ENCODE results near the gene TIMM50.

- TF ChIP-seq CTCF (IDR thresholded peaks at IDR 0.05 in 4 of 5, conservative IDR thresholded peaks at IDR 0.05 in 1 of 5) (no peak), POLR2A (IDR thresholded peaks at IDR 0.05) (no peak)
Measured at GRCh38 chr19:39432677-39433025, 48.0 kb upstream of the TIMM50 start.

All from gastrocnemius medialis (tissue), 4 donors.